Mesothelial cell of epicardium (in vitro differentiated cells): Measurements from ENCODE around the gene GABRB2. TPM values are rescaled to one million over a fixed set of nuclear protein-coding genes. Genes with fewer than 3 reads are reported as not detected.

ENCODE experiments used
- DNase-seq, 2 experiments: peaks; one replicate each; pipeline ENCODE4 v3.0.0; 2021; ENCODE audit warnings: low spot score in 2 of 2; ENCODE audit not compliant: unreplicated experiment in 2 of 2
- H3K27ac Mint-ChIP-seq: 2 replicates; pipeline ENCODE4 v1.8.0; 2021; ENCODE audit warnings: mixed read lengths
- H3K27me3 Mint-ChIP-seq: 2 replicates; pipeline ENCODE4 v1.8.0; 2021; ENCODE audit warnings: low read depth, mixed read lengths
- H3K36me3 Mint-ChIP-seq: 2 replicates; pipeline ENCODE4 v1.8.0; 2021; ENCODE audit warnings: mixed read lengths
- H3K4me1 Mint-ChIP-seq: 2 replicates; pipeline ENCODE4 v1.8.0; 2021; ENCODE audit warnings: mixed read lengths
- H3K4me3 Mint-ChIP-seq: 2 replicates; pipeline ENCODE4 v1.8.0; 2021; ENCODE audit warnings: mild to moderate bottlenecking, moderate library complexity, mixed read lengths
- H3K9me3 Mint-ChIP-seq: 2 replicates; pipeline ENCODE4 v1.8.0; 2021; ENCODE audit warnings: mixed read lengths
- CTCF ChIP-seq: fragments of 200-600 bp; sonication (generic); IDR thresholded peaks from one replicate; pipeline ENCODE4 v1.5.0; 2021; ENCODE audit warnings: antibody characterized with exemption; ENCODE audit not compliant: unreplicated experiment
- total RNA-seq: library from RNA; stranded (reverse); gene quantifications from 3 replicates; pipeline ENCODE4 v1.2.1, GENCODE V29; 2021

The GABRB2 gene
- total RNA-seq, 1 donor from 2014 or later, result 0.76 TPM

GRCh38 chr5:161288071-161288470 is 258.5 kb downstream of the GABRB2 start:
- H3K9me3 Mint-ChIP-seq, result no peaks in the 10 kb centered on the region
- no peaks in the 10 kb centered on the region for H3K36me3 Mint-ChIP-seq
- H3K27ac Mint-ChIP-seq, result no peak overlapping the region
- no peak for TF ChIP-seq CTCF
- no peak overlapping the region for H3K4me3 Mint-ChIP-seq
- no peak for DNase-seq
- no peaks in the 10 kb centered on the region for H3K4me1 Mint-ChIP-seq
- H3K27me3 Mint-ChIP-seq, result peaks cover 26% of the 10 kb centered on the region

GRCh38 chr5:161287436-161287835 is 259.1 kb downstream of the GABRB2 start:
- Mint-ChIP-seq H3K9me3 (no peaks in the 10 kb centered on the region), H3K4me1 (no peaks in the 10 kb centered on the region), H3K27ac (no peak overlapping the region), H3K27me3 (peaks cover 26% of the 10 kb centered on the region), H3K4me3 (no peak overlapping the region), H3K36me3 (no peaks in the 10 kb centered on the region)
- no peak for TF ChIP-seq CTCF
- no peak for DNase-seq

- H3K36me3 Mint-ChIP-seq, result no peaks in the 10 kb centered on the region
- no peak overlapping the region for H3K4me3 Mint-ChIP-seq
- no peak for DNase-seq
- H3K9me3 Mint-ChIP-seq, result no peaks in the 10 kb centered on the region
- peaks cover 28% of the 10 kb centered on the region for H3K27me3 Mint-ChIP-seq
- no peak overlapping the region for H3K27ac Mint-ChIP-seq
- H3K4me1 Mint-ChIP-seq, result no peaks in the 10 kb centered on the region
- no peak for TF ChIP-seq CTCF
Measured at GRCh38 chr5:161286066-161286655, 260.4 kb downstream of the GABRB2 start.

- Mint-ChIP-seq H3K27ac (no peak overlapping the region), H3K4me3 (no peak overlapping the region), H3K36me3 (no peaks in the 10 kb centered on the region), H3K9me3 (peaks cover 7% of the 10 kb centered on the region), H3K27me3 (peaks cover 28% of the 10 kb centered on the region), H3K4me1 (no peaks in the 10 kb centered on the region)
- no peak for TF ChIP-seq CTCF
- DNase-seq, result no peak
Measured at GRCh38 chr5:161284445-161284844, 262.1 kb downstream of the GABRB2 start.

GRCh38 chr5:161283296-161283695 is 263.2 kb downstream of the GABRB2 start:
- Mint-ChIP-seq H3K4me3 (no peak overlapping the region), H3K27ac (no peak overlapping the region), H3K4me1 (no peaks in the 10 kb centered on the region), H3K27me3 (peaks cover 28% of the 10 kb centered on the region), H3K9me3 (peaks cover 7% of the 10 kb centered on the region), H3K36me3 (no peaks in the 10 kb centered on the region)
- TF ChIP-seq CTCF, result no peak
- DNase-seq, result no peak
